ENCODE results near the gene RAB11FIP4.

RAB11FIP4 gene

DNA sequence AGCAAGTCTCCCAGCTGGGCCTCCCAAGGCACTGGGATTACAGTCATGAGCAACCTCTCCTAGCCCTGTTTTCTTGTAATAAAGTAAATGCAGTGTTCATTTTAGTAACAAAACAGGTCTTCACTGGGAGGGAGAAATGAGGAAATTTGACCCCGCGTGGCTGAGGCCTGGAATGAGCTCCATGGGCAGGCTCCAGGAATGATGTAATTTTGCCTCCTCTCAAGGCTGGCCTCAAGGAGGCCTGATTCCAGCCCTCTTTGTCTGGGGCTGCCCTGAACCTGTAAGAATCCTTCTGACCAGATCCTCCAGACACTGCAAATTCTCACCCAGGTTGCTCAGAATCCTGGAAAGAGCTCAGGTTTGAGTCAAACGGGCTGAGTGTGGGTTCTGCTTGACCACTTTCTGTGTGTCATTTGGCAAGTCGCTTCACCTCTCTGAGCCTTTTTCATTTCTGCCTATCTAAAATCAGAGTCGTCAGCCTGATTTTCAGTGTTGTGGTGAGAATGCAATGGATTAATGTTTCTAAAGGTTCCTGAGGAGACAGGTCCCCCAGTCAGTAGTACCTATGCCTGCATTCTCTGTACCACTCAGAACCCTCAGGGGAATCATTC lies 57.1 kb downstream of the RAB11FIP4 start:
- no peak overlapping the region for H3K27ac ChIP-seq
- TF ChIP-seq, protein P1, sequence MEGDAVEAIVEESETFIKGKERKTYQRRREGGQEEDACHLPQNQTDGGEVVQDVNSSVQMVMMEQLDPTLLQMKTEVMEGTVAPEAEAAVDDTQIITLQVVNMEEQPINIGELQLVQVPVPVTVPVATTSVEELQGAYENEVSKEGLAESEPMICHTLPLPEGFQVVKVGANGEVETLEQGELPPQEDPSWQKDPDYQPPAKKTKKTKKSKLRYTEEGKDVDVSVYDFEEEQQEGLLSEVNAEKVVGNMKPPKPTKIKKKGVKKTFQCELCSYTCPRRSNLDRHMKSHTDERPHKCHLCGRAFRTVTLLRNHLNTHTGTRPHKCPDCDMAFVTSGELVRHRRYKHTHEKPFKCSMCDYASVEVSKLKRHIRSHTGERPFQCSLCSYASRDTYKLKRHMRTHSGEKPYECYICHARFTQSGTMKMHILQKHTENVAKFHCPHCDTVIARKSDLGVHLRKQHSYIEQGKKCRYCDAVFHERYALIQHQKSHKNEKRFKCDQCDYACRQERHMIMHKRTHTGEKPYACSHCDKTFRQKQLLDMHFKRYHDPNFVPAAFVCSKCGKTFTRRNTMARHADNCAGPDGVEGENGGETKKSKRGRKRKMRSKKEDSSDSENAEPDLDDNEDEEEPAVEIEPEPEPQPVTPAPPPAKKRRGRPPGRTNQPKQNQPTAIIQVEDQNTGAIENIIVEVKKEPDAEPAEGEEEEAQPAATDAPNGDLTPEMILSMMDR (conservative IDR thresholded peaks at IDR 0.05) = no peak

DNA sequence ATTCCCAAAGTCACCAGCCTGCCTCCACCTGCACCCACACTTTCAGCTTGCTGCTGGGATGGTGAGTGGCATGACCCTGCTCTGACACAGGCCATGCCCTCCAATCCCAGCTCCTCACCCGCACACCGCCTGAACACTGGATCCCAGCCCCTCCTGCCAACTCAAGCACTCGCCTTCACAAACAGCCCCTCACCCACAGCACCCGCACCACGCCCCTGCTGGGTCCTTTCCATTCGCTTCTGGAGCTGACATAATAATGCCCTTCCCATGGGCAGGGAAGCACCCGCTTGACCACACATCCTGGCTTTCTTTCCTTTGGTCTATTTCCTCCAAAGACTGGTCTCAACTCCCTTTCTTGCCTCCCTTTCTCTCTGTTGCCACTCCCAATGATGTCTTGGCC lies 57.6 kb downstream of the RAB11FIP4 start:
- TF ChIP-seq, protein P1 (conservative IDR thresholded peaks at IDR 0.05) = no peak
- H3K27ac ChIP-seq = no peak overlapping the region

DNA sequence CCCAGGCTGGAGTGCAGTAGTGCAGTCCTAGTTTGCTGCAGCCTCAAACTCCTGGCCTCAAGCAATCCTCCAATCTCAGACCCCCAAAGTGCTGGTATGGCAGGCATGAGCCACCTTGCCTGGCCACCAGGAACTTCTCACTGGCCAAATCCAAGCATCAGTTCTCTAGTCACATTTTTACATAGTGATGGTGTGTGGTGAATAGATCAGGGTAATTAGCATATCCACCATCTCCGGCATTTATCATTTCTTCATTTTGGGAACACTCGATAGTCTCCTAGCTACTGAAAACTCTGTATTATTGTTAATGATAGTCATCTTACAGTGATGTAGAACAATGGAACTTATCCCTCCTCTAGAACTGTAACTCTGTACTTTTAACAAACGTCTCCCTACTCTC lies 58.3 kb downstream of the RAB11FIP4 start:
- no peak overlapping the region for H3K27ac ChIP-seq
- TF ChIP-seq, protein P1 (conservative IDR thresholded peaks at IDR 0.05) = no peak

DNA sequence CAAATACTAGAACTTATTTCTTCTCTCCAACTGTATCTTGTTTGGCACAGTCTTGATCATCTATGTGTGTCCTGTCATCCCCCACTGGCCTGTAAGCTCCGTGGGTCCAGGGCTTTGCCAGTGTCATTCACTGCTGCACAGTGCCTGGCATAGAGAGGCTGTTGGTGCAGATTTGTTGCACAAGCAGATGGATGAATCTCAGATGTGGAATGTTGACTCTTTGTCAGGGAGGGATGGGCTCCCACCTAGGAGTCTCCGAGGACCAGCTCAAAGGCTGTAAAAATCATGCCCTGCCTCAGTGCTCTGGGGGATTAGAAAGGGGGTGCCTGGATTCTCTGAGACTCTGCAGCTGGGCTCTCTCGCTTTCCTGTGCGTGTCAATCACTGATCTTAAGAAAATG lies 60.6 kb downstream of the RAB11FIP4 start:
- TF ChIP-seq, protein P1 (conservative IDR thresholded peaks at IDR 0.05) = no peak
- peak overlapping the region; percentile 11; the same call in 1 of the 2 replicates for H3K27ac ChIP-seq

DNA sequence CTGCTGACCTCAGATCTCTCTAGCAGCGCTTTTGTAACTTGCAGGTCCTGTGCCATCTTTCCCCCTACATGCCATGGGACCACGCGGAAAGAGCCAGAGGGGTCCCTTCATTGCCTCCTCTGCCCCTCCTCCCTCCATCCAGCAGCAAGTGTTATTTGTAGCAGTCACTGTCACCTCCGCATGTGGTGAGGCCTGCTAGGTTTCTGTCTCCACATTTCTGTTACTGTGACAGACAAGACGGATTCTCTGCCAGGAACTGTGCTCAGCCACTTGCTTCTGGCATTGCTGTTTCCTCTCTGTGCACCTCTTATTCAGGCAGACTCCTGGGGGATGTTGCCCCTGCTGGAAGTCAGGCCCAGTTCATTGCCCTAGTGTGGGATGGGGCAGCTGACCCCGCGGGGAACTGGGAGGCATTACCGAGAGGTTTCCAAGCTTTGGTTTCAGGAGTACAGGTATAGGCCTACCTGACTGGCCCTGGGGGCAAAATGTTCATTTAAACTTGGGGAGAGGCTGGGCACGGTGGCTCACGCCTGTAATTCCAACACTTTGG lies 61.2 kb downstream of the RAB11FIP4 start:
- TF ChIP-seq, protein P1 (conservative IDR thresholded peaks at IDR 0.05) = no peak
- no peak overlapping the region for H3K27ac ChIP-seq

DNA sequence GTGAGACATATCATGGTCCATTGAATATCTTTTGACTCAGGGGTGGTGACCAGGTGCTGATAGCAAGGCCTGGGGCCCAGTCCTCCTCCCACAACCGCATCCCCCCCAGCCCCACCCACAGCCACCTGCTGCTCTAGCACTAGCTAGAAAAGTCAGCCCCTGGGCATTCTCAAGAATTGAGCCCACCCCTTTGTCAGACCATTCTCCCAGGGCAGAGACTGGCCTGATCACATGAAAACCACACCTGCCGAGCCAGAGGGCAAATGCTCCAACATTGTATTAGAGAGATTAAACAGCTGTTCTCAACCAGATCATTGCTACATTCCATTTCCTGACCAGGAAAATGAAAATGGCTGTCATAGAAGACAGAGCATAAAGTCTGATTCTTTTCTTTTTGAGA lies 62.4 kb downstream of the RAB11FIP4 start:
- H3K27ac ChIP-seq = no peak overlapping the region
- TF ChIP-seq, protein P1 (conservative IDR thresholded peaks at IDR 0.05) = no peak

DNA sequence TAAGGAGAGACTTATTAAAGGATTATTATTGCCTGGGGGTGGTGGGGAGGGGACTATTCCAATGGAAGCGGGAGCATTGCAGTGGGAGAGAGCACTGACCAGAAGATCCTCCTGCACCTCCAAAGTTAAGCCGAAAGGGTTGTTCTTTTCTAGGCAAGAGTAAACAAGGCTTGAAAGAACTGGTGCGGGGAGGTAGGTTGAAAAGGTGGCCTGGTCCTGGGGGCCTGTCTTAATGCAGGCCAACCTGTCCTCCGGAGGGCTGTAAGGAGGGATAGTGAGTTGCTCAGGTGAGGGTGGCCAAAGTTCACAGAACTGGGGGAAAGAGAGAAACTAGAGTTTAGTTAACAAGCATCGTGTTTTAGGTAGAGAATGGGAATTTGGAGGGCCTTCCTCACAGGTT lies 65.3 kb downstream of the RAB11FIP4 start:
- TF ChIP-seq, protein P1 (conservative IDR thresholded peaks at IDR 0.05) = no peak
- H3K27ac ChIP-seq = peak overlapping the region; percentile 47
